GDM1 (cell line): ENCODE results near the gene GRIK3.

ENCODE experiments used
- DNase-seq: peaks from one replicate; lab custom pipeline; 2025; lab: John Stamatoyannopoulos, UW

GRIK3 gene

GRCh38 chr1:36874271-36875060 is 159.8 kb downstream of the GRIK3 start:
- no peak for DNase-seq

- no peak for DNase-seq
Observed at GRCh38 chr1:36872858-36873257, 161.5 kb downstream of the GRIK3 start.

- DNase-seq: no peak
Observed at GRCh38 chr1:36872126-36872754, 162.1 kb downstream of the GRIK3 start.

- DNase-seq: no peak
Observed at GRCh38 chr1:36871146-36871971, 163.0 kb downstream of the GRIK3 start.

- no peak for DNase-seq
Observed at GRCh38 chr1:36869826-36870225, 164.5 kb downstream of the GRIK3 start.

GRCh38 chr1:36869054-36869453 is 165.3 kb downstream of the GRIK3 start:
- DNase-seq: no peak

- no peak for DNase-seq
Observed at GRCh38 chr1:36867575-36867974, 166.7 kb downstream of the GRIK3 start.

- DNase-seq: no peak
Observed at GRCh38 chr1:36866169-36866814, 168.0 kb downstream of the GRIK3 start.

- DNase-seq: no peak
Observed at GRCh38 chr1:36865602-36865900, 168.8 kb downstream of the GRIK3 start.

GRCh38 chr1:36864823-36865601 is 169.3 kb downstream of the GRIK3 start:
- no peak for DNase-seq

- no peak for DNase-seq
Observed at GRCh38 chr1:36864182-36864822, 170.0 kb downstream of the GRIK3 start.

- no peak for DNase-seq
Observed at GRCh38 chr1:36863500-36863899, 170.8 kb downstream of the GRIK3 start.

GRCh38 chr1:36863061-36863460 is 171.3 kb downstream of the GRIK3 start:
- DNase-seq: no peak

- no peak for DNase-seq
Observed at GRCh38 chr1:36861375-36861774, 172.9 kb downstream of the GRIK3 start.

GRCh38 chr1:36859926-36860325 is 174.4 kb downstream of the GRIK3 start:
- DNase-seq: no peak

- no peak for DNase-seq
Observed at GRCh38 chr1:36858981-36859380, 175.3 kb downstream of the GRIK3 start.

- no peak for DNase-seq
Observed at GRCh38 chr1:36858553-36858952, 175.8 kb downstream of the GRIK3 start.

GRCh38 chr1:36857754-36858153 is 176.6 kb downstream of the GRIK3 start:
- no peak for DNase-seq

- no peak for DNase-seq
Observed at GRCh38 chr1:36855699-36856494, 178.4 kb downstream of the GRIK3 start.

GRCh38 chr1:36853638-36854037 is 180.7 kb downstream of the GRIK3 start:
- no peak for DNase-seq
